HCT116 (cell line): Measurements from ENCODE around the gene TOX2. TPM values are rescaled to one million over a fixed set of nuclear protein-coding genes. Genes with fewer than 3 reads are reported as not detected.

Source experiments
- ATAC-seq: fragments of 200-7000 bp; cut with Tn5 transposase; 2 replicates; pipeline ENCODE4 v1.9.1; 2020; ENCODE audit warnings: mild to moderate bottlenecking, moderate library complexity
- BruUV-seq: library from RNA; stranded (reverse); fragments of 400-500 nt; replicated peaks from 2 replicates; lab custom pipeline; 2021; lab: Mats Ljungman, UMichigan
- CTCF ChIA-PET: fragments of 300-600 bp; sonication (Branson Sonifier 250); formaldehyde crosslinking; loops from one replicate; lab custom pipeline; 2021; ENCODE audit warnings: antibody characterized with exemption; lab: Charles Lee
- POLR2A ChIA-PET: fragments of 300-600, 350-600 bp; sonication (Branson Sonifier 250); formaldehyde crosslinking; loops from one replicate; lab custom pipeline; 2021; ENCODE audit warnings: antibody characterized with exemption; lab: Charles Lee
- RAD21 ChIA-PET, 2 experiments: fragments of 300-600 bp; sonication (Branson Sonifier 250); formaldehyde crosslinking; loops; one replicate each; lab custom pipeline; 2023; ENCODE audit warnings: low total read pairs in 2 of 2; ENCODE audit not compliant: uncharacterized antibody in 2 of 2, unreplicated experiment in 2 of 2, low non-redundant PET in 1 of 2; lab: Charles Lee
- DNase-seq: peaks from one replicate; pipeline ENCODE4 v3.0.0-alpha.2; 2010; ENCODE audit warnings: low read depth, low spot score
- H2AFZ ChIP-seq: fragments of 200-600 bp; shearing (Covaris generic), sonication (generic); 2 replicates; pipeline ENCODE4 v1.6.1; 2017; ENCODE audit warnings: low read depth, mixed run types, mixed read lengths, antibody characterized with exemption, low read length; ENCODE audit not compliant: poor library complexity, severe bottlenecking
- H3K27ac ChIP-seq: 2 replicates; pipeline ENCODE4 v1.5.1; 2012; ENCODE audit warnings: low read depth, low read length
- H3K27me3 ChIP-seq: fragments of 200-600 bp; sonication (generic); 2 replicates; pipeline ENCODE4 v1.6.1; 2016; ENCODE audit warnings: mixed run types, low read length, mixed read lengths; ENCODE audit not compliant: insufficient read depth
- H3K36me3 ChIP-seq, 2 experiments: fragments of 200-500 bp in 1 of 2; fragments of 200-600 bp in 1 of 2; sonication (Bioruptor generic) in 1 of 2; sonication (generic) in 1 of 2; 2 replicates each; pipeline versions ENCODE4 v1.5.1 to v1.6.1; 2014 to 2016; ENCODE audit warnings: low read length in 2 of 2, inconsistent platforms in 1 of 2, mixed read lengths in 1 of 2, mixed run types in 1 of 2; ENCODE audit not compliant: insufficient read depth in 2 of 2, control insufficient read depth in 1 of 2
- H3K4me1 ChIP-seq, 2 experiments: fragments of 200-600 bp in 1 of 2; sonication (generic) in 1 of 2; 2 replicates each; pipeline versions ENCODE4 v1.5.1 to v1.6.1; 2012 to 2017; ENCODE audit warnings: low read length in 2 of 2, inconsistent platforms in 1 of 2, mild to moderate bottlenecking in 1 of 2, mixed read lengths in 1 of 2, mixed run types in 1 of 2, moderate library complexity in 1 of 2; ENCODE audit not compliant: insufficient read depth in 2 of 2, control insufficient read depth in 1 of 2
- H3K4me2 ChIP-seq: fragments of 200-600 bp; sonication (generic); 2 replicates; pipeline ENCODE4 v1.6.1; 2017; ENCODE audit warnings: mixed run types, low read length, mixed read lengths
- H3K4me3 ChIP-seq, 2 experiments: fragments of 200-600 bp in 1 of 2; sonication (generic) in 1 of 2; replicated peaks in 1 of 2; 2 replicates each; pipeline ENCODE4 v1.5.1; 2011 to 2016; ENCODE audit warnings: low read length in 2 of 2, control low read depth in 1 of 2, low read depth in 1 of 2, mild to moderate bottlenecking in 1 of 2, mixed read lengths in 1 of 2, mixed run types in 1 of 2
- H3K79me2 ChIP-seq: fragments of 200-600 bp; sonication (generic); 2 replicates; pipeline ENCODE4 v1.6.1; 2017; ENCODE audit warnings: mild to moderate bottlenecking, mixed run types, low read length, moderate library complexity, mixed read lengths; ENCODE audit not compliant: insufficient read depth
- H3K9ac ChIP-seq: fragments of 200-600 bp; sonication (generic); 2 replicates; pipeline ENCODE4 v1.6.1; 2016; ENCODE audit warnings: low read length, mixed read lengths
- H3K9me2 ChIP-seq: fragments of 200-600 bp; sonication (generic), shearing (Covaris generic); 2 replicates; pipeline ENCODE4 v1.6.1; 2017; ENCODE audit warnings: mixed run types, mild to moderate bottlenecking, moderate library complexity; ENCODE audit not compliant: insufficient read depth
- H3K9me3 ChIP-seq, 2 experiments: fragments of 200-500 bp in 1 of 2; fragments of 200-600 bp in 1 of 2; sonication (Bioruptor generic) in 1 of 2; sonication (generic) in 1 of 2; 2 replicates each; pipeline ENCODE4 v1.6.1; 2014 to 2017; ENCODE audit warnings: low read length in 2 of 2, mixed read lengths in 2 of 2, inconsistent platforms in 1 of 2, low read depth in 1 of 2, mild to moderate bottlenecking in 1 of 2, mixed run types in 1 of 2, moderate library complexity in 1 of 2; ENCODE audit not compliant: control insufficient read depth in 1 of 2, insufficient read depth in 1 of 2
- H4K20me1 ChIP-seq: fragments of 200-600 bp; sonication (generic), shearing (Covaris generic); 2 replicates; pipeline ENCODE4 v1.6.1; 2017; ENCODE audit warnings: mixed run types, mild to moderate bottlenecking, moderate library complexity; ENCODE audit not compliant: insufficient read depth
- CBX3 ChIP-seq: IDR thresholded peaks from 2 replicates; pipeline ENCODE4 v1.6.1; 2012; ENCODE audit warnings: low read depth
- EGR1 ChIP-seq: IDR thresholded peaks from 2 replicates; pipeline ENCODE4 v1.6.1; 2012; ENCODE audit warnings: low read depth
- ELF1 ChIP-seq: IDR thresholded peaks from 2 replicates; pipeline ENCODE4 v1.6.1; 2012; ENCODE audit warnings: low read depth, borderline replicate concordance
- POLR2A ChIP-seq: IDR thresholded peaks from 2 replicates; pipeline ENCODE4 v1.7.0; 2011; ENCODE audit warnings: borderline replicate concordance; ENCODE audit not compliant: insufficient read depth, insufficient read length; ENCODE audit errors: extremely low read depth
- POLR2AphosphoS5 ChIP-seq: IDR thresholded peaks from 2 replicates; pipeline ENCODE4 v1.6.1; 2011; ENCODE audit warnings: mild to moderate bottlenecking, low read depth, low read length, moderate library complexity
- intact Hi-C: fragments of 100-400 bp; cut with micrococcal nuclease; formaldehyde crosslinking; loops from 2 replicates; pipeline ENCODE4 v1.10.0; 2022
- total RNA-seq: library from RNA; stranded (reverse); gene quantifications from one replicate; pipeline ENCODE4 v1.2.1, GENCODE V29; 2021; ENCODE audit not compliant: unreplicated experiment
- TF ChIP-seq, protein P1 (sequence below): IDR thresholded peaks from 2 replicates; pipeline ENCODE4 v1.6.1; 2011; ENCODE audit warnings: mild to moderate bottlenecking, low read length, moderate library complexity; ENCODE audit not compliant: insufficient replicate concordance; ENCODE audit errors: extremely low read depth
- TF ChIP-seq, protein P2 (sequence below): IDR thresholded peaks from 2 replicates; pipeline ENCODE4 v1.6.1; 2012
- TF ChIP-seq, protein P3 (sequence below): IDR thresholded peaks from 2 replicates; pipeline ENCODE4 v1.6.1; 2012

Gene TOX2
- total RNA-seq, 1 experiment from 2014 or later, result 39.6 TPM

DNA sequence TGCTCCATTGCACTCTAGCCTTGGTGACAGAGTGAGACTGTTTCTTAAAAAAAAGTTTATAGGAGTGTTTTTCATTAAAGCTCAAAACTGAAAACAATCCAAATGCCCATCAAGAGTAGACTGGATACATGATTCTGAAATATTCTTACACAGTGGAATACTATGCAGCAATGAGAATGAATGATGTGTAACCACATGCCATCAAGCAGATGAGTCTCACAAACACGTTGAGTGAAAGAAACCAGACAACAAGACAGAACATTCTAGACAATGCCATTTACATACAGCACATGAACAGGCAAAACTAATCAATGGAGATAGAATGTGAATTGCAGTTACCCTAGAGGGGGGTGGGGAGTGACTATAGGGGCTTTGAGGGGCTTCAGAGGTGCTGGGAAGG, 72.4 kb downstream of the TOX2 start (continued):
- TF ChIP-seq, protein P1, sequence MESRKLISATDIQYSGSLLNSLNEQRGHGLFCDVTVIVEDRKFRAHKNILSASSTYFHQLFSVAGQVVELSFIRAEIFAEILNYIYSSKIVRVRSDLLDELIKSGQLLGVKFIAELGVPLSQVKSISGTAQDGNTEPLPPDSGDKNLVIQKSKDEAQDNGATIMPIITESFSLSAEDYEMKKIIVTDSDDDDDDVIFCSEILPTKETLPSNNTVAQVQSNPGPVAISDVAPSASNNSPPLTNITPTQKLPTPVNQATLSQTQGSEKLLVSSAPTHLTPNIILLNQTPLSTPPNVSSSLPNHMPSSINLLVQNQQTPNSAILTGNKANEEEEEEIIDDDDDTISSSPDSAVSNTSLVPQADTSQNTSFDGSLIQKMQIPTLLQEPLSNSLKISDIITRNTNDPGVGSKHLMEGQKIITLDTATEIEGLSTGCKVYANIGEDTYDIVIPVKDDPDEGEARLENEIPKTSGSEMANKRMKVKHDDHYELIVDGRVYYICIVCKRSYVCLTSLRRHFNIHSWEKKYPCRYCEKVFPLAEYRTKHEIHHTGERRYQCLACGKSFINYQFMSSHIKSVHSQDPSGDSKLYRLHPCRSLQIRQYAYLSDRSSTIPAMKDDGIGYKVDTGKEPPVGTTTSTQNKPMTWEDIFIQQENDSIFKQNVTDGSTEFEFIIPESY, result no peak
- no peak for TF ChIP-seq ELF1
- TF ChIP-seq, all 23 proteins: peak for 0

DNA sequence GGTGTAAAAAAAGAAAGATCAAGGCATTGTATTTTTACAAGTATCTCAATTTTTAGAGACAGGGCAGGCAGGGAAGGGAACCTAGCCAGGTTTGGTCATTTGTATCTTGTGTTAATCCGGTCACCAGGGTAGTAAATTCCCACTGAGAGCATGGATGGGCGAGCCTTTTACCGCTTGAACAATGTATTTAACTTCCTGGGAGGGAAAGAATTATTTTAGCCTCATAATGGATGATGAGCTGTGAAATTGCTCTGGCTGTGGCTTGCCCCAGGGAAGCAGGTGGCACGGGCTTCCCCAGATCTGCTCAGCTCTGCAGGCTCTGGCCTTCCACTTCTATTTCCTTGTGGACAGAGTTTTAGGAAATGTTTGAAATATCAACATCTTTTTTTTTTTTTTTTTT, 72.9 kb downstream of the TOX2 start:
- Histone ChIP-seq H2AFZ (no peak overlapping the region), H3K79me2 (no peaks in the 10 kb centered on the region), H3K4me1 (peaks cover 0 to 14% of the 10 kb centered on the region in 2 experiments; a peak in 2 of 4 replicates), H3K27me3 (no peaks in the 10 kb centered on the region), H3K4me2 (no peak overlapping the region), H3K4me3 (no peak overlapping the region), H3K9ac (no peak overlapping the region), H3K9me2 (no peaks in the 10 kb centered on the region), H4K20me1 (no peaks in the 10 kb centered on the region), H3K27ac (no peak overlapping the region), H3K9me3 (no peaks in the 10 kb centered on the region), H3K36me3 (no peaks in the 10 kb centered on the region)
- POLR2A ChIA-PET, result no interaction called here
- CTCF ChIA-PET, result no interaction called here
- no peak for DNase-seq
- intact Hi-C loops, result no loop called here
- RAD21 ChIA-PET, result no interaction called here
- TF ChIP-seq POLR2AphosphoS5 (no peak), CBX3 (no peak), EGR1 (no peak), POLR2A (no peak)
- TF ChIP-seq, protein P2, sequence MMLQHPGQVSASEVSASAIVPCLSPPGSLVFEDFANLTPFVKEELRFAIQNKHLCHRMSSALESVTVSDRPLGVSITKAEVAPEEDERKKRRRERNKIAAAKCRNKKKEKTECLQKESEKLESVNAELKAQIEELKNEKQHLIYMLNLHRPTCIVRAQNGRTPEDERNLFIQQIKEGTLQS, result no peak
- TF ChIP-seq, protein P3, sequence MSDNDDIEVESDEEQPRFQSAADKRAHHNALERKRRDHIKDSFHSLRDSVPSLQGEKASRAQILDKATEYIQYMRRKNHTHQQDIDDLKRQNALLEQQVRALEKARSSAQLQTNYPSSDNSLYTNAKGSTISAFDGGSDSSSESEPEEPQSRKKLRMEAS, result no peak
- BruUV-seq, result no TSS peak
- no peak for ATAC-seq
